ENCODE measurements around the gene TREX2.

The TREX2 gene

DNA sequence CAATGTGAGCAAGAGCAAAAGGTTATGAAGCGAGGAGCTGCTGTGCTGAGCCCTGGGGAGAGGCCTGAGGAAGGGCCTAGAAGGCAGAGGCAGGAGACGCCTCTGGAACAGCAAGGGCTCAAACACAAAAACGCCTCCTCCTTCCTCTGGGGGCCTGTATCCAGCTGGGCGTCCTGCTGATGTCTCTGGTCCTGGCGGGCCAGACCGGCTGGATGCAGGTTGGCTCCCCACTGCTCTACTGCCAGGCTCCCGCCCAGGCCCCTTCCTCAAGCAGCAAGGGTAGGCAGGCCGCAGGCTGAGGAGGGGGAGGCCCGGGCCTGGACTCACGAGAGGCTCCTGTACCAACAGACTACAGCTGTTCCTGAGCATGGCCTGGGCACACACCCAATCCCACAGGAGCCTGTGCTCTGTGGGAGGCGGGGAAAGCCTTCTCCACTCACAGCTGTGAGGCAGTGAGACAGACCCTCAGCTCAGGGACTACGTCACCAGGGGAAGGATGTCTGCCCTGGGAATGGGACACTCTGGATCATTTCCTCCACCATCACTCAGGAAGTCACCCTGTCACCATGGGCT is 22.2 kb upstream of the TREX2 start:
- H3K9me2 ChIP-seq (ENCODE audit: low read depth, low read length), result no peaks in the 10 kb centered on the region
- 0 out of 2 replicates have a peak, but pooled peaks cover 9% of the 10 kb centered on the region for H3K36me3 ChIP-seq (ENCODE audit: insufficient read depth, low read length)
- H3K27ac ChIP-seq (ENCODE audit: low read depth, low read length, poor library complexity, severe bottlenecking), result no peak overlapping the region
- no peak overlapping the region for H2AFZ ChIP-seq (ENCODE audit: low read length)
- no peak overlapping the region for H3K9ac ChIP-seq (ENCODE audit: low read length)
- peaks cover 8% of the 10 kb centered on the region for H3K4me1 ChIP-seq (ENCODE audit: insufficient read depth, low read length, severe bottlenecking)
- H3K4me3 ChIP-seq (ENCODE audit: low read depth, low read length, poor library complexity, severe bottlenecking), result no peak overlapping the region
- TF ChIP-seq EZH2 (IDR thresholded peaks at IDR 0.05; ENCODE audit: borderline replicate concordance, low read length), result no peak
- TF ChIP-seq, protein P1, sequence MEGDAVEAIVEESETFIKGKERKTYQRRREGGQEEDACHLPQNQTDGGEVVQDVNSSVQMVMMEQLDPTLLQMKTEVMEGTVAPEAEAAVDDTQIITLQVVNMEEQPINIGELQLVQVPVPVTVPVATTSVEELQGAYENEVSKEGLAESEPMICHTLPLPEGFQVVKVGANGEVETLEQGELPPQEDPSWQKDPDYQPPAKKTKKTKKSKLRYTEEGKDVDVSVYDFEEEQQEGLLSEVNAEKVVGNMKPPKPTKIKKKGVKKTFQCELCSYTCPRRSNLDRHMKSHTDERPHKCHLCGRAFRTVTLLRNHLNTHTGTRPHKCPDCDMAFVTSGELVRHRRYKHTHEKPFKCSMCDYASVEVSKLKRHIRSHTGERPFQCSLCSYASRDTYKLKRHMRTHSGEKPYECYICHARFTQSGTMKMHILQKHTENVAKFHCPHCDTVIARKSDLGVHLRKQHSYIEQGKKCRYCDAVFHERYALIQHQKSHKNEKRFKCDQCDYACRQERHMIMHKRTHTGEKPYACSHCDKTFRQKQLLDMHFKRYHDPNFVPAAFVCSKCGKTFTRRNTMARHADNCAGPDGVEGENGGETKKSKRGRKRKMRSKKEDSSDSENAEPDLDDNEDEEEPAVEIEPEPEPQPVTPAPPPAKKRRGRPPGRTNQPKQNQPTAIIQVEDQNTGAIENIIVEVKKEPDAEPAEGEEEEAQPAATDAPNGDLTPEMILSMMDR (IDR thresholded peaks at IDR 0.05; ENCODE audit: low read length), result no peak
- no peaks in the 10 kb centered on the region for H4K20me1 ChIP-seq (ENCODE audit: insufficient read depth, low read length)
- H3K79me2 ChIP-seq (ENCODE audit: insufficient read depth, low read length), result peaks cover 3% of the 10 kb centered on the region; the same call in 1 of the 2 replicates
- no peaks in the 10 kb centered on the region for H3K9me3 ChIP-seq (ENCODE audit: low read length)
- H3F3A ChIP-seq (ENCODE audit: insufficient read depth, low read length), result no peaks in the 10 kb centered on the region
- H3K27me3 ChIP-seq (ENCODE audit: insufficient read depth, low read length), result no peaks in the 10 kb centered on the region
- no peak overlapping the region for H3K4me2 ChIP-seq (ENCODE audit: low read length)

DNA sequence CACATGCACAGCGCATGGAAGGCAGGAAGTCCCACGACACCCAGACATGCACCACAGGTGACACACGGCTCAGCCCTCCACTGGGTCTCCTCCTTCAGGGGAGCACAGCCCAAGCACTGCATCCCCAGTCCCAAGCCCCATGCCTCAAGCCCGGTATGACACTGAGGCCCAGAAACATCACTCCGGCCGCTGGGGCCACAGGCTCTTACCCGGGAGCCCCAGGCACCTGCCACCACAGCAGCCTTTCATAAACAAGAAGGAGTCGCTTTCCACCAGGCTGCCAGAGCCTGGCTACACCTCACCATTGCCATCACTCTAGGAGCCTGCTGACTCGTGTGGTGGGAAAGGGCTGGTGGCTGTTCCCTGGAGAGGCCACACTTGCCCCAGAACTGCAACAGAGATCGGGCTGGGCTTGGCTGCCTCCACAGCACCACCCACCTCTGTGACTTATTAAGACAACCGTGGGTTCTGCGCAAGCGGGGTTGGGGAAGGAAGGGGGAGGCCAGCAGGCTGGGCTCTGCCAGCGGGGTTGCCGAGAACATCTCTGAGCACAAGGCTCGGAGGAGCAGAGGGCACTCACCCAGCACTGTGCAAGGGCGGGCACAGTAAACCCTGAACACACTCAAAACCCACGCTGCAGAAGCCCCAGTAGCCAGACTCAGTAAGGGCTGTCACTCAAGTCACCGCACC is 20.0 kb upstream of the TREX2 start:
- peaks cover 3% of the 10 kb centered on the region; the same call in 1 of the 2 replicates for H3K79me2 ChIP-seq (ENCODE audit: insufficient read depth, low read length)
- H3K27ac ChIP-seq (ENCODE audit: low read depth, low read length, poor library complexity, severe bottlenecking), result no peak overlapping the region
- no peaks in the 10 kb centered on the region for H4K20me1 ChIP-seq (ENCODE audit: insufficient read depth, low read length)
- H3F3A ChIP-seq (ENCODE audit: insufficient read depth, low read length), result no peaks in the 10 kb centered on the region
- H2AFZ ChIP-seq (ENCODE audit: low read length), result no peak overlapping the region
- H3K4me2 ChIP-seq (ENCODE audit: low read length), result no peak overlapping the region
- H3K9me2 ChIP-seq (ENCODE audit: low read depth, low read length), result no peaks in the 10 kb centered on the region
- H3K9me3 ChIP-seq (ENCODE audit: low read length), result no peaks in the 10 kb centered on the region
- peaks cover 14% of the 10 kb centered on the region; the same call in 1 of the 2 replicates for H3K36me3 ChIP-seq (ENCODE audit: insufficient read depth, low read length)
- no peaks in the 10 kb centered on the region for H3K27me3 ChIP-seq (ENCODE audit: insufficient read depth, low read length)
- no peak overlapping the region for H3K9ac ChIP-seq (ENCODE audit: low read length)
- TF ChIP-seq EZH2 (IDR thresholded peaks at IDR 0.05; ENCODE audit: borderline replicate concordance, low read length), result no peak
- TF ChIP-seq, protein P1 (IDR thresholded peaks at IDR 0.05; ENCODE audit: low read length), result no peak
- H3K4me3 ChIP-seq (ENCODE audit: low read depth, low read length, poor library complexity, severe bottlenecking), result no peak overlapping the region
- H3K4me1 ChIP-seq (ENCODE audit: insufficient read depth, low read length, severe bottlenecking), result peaks cover 8% of the 10 kb centered on the region

DNA sequence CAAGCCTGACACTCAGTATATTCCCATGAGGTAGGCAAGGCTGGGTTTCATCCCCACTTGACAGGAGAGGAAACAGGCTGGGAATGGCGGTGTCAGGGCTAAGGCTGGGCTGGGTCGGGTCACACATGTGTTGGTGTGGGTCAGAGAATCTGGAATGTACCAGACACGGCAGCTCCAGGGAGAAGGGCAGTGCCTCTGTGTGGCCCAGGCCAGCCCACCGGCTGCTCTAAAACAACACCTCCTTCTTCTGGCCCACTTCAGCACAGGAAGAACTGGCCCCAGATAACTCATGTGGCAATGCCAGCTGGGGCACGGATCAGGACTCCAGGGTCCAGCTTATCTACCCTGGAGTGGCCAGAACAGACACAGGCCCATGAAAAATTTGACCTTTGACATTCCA is 18.3 kb upstream of the TREX2 start:
- no peaks in the 10 kb centered on the region for H3K27me3 ChIP-seq (ENCODE audit: insufficient read depth, low read length)
- no peak overlapping the region for H3K4me2 ChIP-seq (ENCODE audit: low read length)
- H4K20me1 ChIP-seq (ENCODE audit: insufficient read depth, low read length), result no peaks in the 10 kb centered on the region
- H3K9ac ChIP-seq (ENCODE audit: low read length), result no peak overlapping the region
- TF ChIP-seq, protein P1 (IDR thresholded peaks at IDR 0.05; ENCODE audit: low read length), result no peak
- TF ChIP-seq EZH2 (IDR thresholded peaks at IDR 0.05; ENCODE audit: borderline replicate concordance, low read length), result no peak
- H3K4me3 ChIP-seq (ENCODE audit: low read depth, low read length, poor library complexity, severe bottlenecking), result no peak overlapping the region
- peaks cover 20% of the 10 kb centered on the region; the same call in 1 of the 2 replicates for H3K36me3 ChIP-seq (ENCODE audit: insufficient read depth, low read length)
- no peaks in the 10 kb centered on the region for H3K79me2 ChIP-seq (ENCODE audit: insufficient read depth, low read length)
- H3F3A ChIP-seq (ENCODE audit: insufficient read depth, low read length), result no peaks in the 10 kb centered on the region
- no peaks in the 10 kb centered on the region for H3K9me2 ChIP-seq (ENCODE audit: low read depth, low read length)
- peaks cover 2% of the 10 kb centered on the region for H3K4me1 ChIP-seq (ENCODE audit: insufficient read depth, low read length, severe bottlenecking)
- H2AFZ ChIP-seq (ENCODE audit: low read length), result no peak overlapping the region
- H3K9me3 ChIP-seq (ENCODE audit: low read length), result no peaks in the 10 kb centered on the region
- H3K27ac ChIP-seq (ENCODE audit: low read depth, low read length, poor library complexity, severe bottlenecking), result no peak overlapping the region
